Nephron progenitor cell (in vitro differentiated cells): ENCODE results near the gene PTPRO.

Source experiments
- DNase-seq: peaks from one replicate; pipeline ENCODE4 v3.0.0; 2021
- H3K27ac Mint-ChIP-seq: 2 replicates; pipeline ENCODE4 v1.8.0; 2021; ENCODE audit warnings: mild to moderate bottlenecking, moderate library complexity, mixed read lengths
- H3K27me3 Mint-ChIP-seq: 2 replicates; pipeline ENCODE4 v1.8.0; 2021; ENCODE audit warnings: mild to moderate bottlenecking, low read depth, mixed read lengths; ENCODE audit not compliant: poor library complexity
- H3K36me3 Mint-ChIP-seq: 2 replicates; pipeline ENCODE4 v1.8.0; 2021; ENCODE audit warnings: low read depth, mixed read lengths
- H3K4me1 Mint-ChIP-seq: 2 replicates; pipeline ENCODE4 v1.8.0; 2021; ENCODE audit warnings: mixed read lengths
- H3K4me3 Mint-ChIP-seq: 2 replicates; pipeline ENCODE4 v1.8.0; 2021; ENCODE audit warnings: mild to moderate bottlenecking, moderate library complexity, mixed read lengths
- H3K9me3 Mint-ChIP-seq: 2 replicates; pipeline ENCODE4 v1.8.0; 2021; ENCODE audit warnings: mild to moderate bottlenecking, moderate library complexity, mixed read lengths
- CTCF ChIP-seq: fragments of 200-600 bp; sonication (generic); IDR thresholded peaks from 2 replicates; pipeline ENCODE4 v1.5.0; 2021; ENCODE audit warnings: antibody characterized with exemption

The PTPRO gene

GRCh38 chr12:15527201-15528080 lies 205.1 kb downstream of the PTPRO start:
- Mint-ChIP-seq H3K4me1 (peaks cover 7% of the 10 kb centered on the region), H3K36me3 (peaks cover 7% of the 10 kb centered on the region), H3K4me3 (no peak overlapping the region), H3K27ac (no peak overlapping the region), H3K9me3 (peaks cover 19% of the 10 kb centered on the region), H3K27me3 (peaks cover 3% of the 10 kb centered on the region)
- DNase-seq, result no peak
- no peak for TF ChIP-seq CTCF

DNA sequence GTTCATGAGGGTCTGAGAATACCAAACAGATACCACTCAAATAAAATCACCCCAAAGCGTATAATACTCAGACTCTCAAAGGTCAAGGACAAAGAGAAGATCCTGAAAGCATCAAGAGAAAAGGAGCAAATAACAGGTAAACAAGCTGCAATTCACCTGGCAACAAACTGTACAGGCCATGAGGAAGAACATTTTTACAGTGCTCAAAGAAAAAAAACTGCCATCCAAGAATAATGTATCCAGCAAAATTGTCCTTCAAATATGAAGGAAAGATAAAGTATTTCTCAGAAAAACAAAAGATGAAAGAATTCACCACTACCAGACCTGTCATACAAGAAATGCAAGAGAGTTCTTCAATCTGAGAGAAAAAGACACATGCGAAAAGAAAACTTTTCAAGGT lies 206.4 kb downstream of the PTPRO start:
- peaks cover 7% of the 10 kb centered on the region for H3K36me3 Mint-ChIP-seq
- H3K9me3 Mint-ChIP-seq, result peaks cover 19% of the 10 kb centered on the region
- no peak for DNase-seq
- no peak overlapping the region for H3K4me3 Mint-ChIP-seq
- H3K27ac Mint-ChIP-seq, result no peak overlapping the region
- H3K27me3 Mint-ChIP-seq, result peaks cover 3% of the 10 kb centered on the region
- H3K4me1 Mint-ChIP-seq, result peaks cover 7% of the 10 kb centered on the region
- no peak for TF ChIP-seq CTCF

GRCh38 chr12:15530361-15530760 lies 208.1 kb downstream of the PTPRO start:
- no peak for TF ChIP-seq CTCF
- peaks cover 7% of the 10 kb centered on the region for H3K4me1 Mint-ChIP-seq
- DNase-seq, result no peak
- H3K27ac Mint-ChIP-seq, result no peak overlapping the region
- no peak overlapping the region for H3K4me3 Mint-ChIP-seq
- no peaks in the 10 kb centered on the region for H3K27me3 Mint-ChIP-seq
- peaks cover 7% of the 10 kb centered on the region for H3K36me3 Mint-ChIP-seq
- peaks cover 19% of the 10 kb centered on the region for H3K9me3 Mint-ChIP-seq

DNA sequence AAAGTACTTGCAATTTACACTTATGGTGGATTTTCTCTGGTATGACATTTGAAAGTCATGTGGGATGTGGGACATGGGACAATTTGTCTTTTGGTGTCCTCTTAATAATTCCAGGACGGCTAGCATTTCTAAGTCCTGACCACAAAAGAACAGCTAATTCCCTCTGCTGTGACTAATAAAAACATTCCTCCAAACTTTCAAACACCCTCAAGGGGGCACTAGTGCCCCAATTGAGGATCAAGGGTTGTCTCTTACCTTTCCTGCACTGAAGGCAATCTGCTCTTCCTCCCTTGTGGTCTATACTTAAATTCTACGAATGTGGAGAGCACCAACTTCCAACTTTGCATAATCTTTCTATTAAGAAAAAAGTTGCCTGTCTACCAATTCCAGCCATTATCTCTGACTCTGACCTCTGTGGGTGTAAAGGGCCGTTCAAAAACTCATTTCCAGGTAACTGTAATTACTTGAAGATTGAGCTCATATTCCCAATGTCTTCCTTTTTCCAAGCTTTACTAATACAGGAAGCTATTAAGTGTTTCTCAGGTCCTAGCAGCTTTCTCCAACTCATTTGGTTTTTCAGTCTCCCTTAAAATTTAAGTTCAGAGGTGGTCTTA lies 210.2 kb downstream of the PTPRO start:
- H3K4me1 Mint-ChIP-seq, result no peaks in the 10 kb centered on the region
- peaks cover 5% of the 10 kb centered on the region for H3K36me3 Mint-ChIP-seq
- no peak overlapping the region for H3K27ac Mint-ChIP-seq
- H3K9me3 Mint-ChIP-seq, result peaks cover 15% of the 10 kb centered on the region
- no peak overlapping the region for H3K4me3 Mint-ChIP-seq
- peak; percentile 46 for TF ChIP-seq CTCF
- DNase-seq, result peak; percentile 9
- H3K27me3 Mint-ChIP-seq, result no peaks in the 10 kb centered on the region

DNA sequence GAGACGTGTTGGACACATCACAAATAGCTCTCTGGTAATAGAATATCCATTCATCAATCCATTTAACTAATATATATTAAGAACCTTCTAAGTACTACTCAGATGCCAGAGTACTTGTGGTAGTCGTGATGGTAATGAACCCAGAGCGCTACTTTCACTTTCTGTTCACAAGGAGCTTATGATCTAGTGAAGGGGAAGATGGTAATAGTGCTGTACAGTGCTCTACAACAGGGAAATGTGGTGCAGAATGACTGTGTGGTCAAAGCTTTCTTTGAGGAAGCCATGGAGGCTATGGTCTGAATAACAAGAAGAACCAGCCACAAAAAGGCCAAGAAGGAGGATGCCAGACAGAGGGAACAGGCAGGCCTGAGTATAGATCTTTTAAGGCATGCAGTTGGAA lies 212.0 kb downstream of the PTPRO start:
- Mint-ChIP-seq H3K9me3 (no peaks in the 10 kb centered on the region), H3K36me3 (no peaks in the 10 kb centered on the region), H3K4me1 (no peaks in the 10 kb centered on the region), H3K27me3 (no peaks in the 10 kb centered on the region), H3K27ac (peak overlapping the region; percentile 19), H3K4me3 (no peak overlapping the region)
- TF ChIP-seq CTCF, result no peak
- no peak for DNase-seq
